Breast epithelium (tissue), 3 donors: ENCODE data around the gene SGCB.

Experiments
- POLR2A ChIP-seq: fragments of 450-650 bp; IDR thresholded peaks from one replicate; pipeline ENCODE4 v1.6.1; 2016; ENCODE audit warnings: antibody characterized with exemption, mild to moderate bottlenecking, moderate library complexity
- POLR2AphosphoS5 ChIP-seq, 3 donors: sonication (generic); formaldehyde crosslinking; IDR thresholded peaks; one replicate each; pipeline ENCODE4 v1.6.1; 2017; ENCODE audit warnings: antibody characterized with exemption in 3 of 3
- TF ChIP-seq, protein P1 (sequence below), 3 donors: fragments of 450-650 bp; IDR thresholded peaks; one replicate each; pipeline ENCODE4 v1.5.1; 2016 to 2017; ENCODE audit warnings: antibody characterized with exemption in 3 of 3, mild to moderate bottlenecking in 3 of 3, moderate library complexity in 3 of 3

DNA sequence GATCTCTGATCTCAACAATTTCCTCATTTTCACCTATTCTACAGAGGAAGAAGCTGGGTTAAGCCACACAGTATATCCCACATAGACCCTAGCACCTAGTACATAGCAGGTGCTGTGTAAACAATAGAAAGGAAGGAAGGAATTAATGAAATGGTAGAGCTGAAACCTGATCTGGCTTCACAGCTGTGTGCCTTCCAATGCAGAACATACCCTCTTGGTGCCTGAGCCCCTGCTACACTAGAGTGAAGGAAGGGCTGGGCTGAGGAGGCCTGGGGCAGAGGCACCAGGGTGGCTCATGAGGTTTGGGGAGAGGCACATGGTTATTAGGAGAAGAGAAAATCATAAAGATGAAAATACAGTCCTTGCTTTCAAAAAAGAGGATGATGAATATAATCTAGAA lies 39.3 kb downstream of the SGCB start:
- no peak for TF ChIP-seq POLR2AphosphoS5 (IDR thresholded peaks at IDR 0.05)
- TF ChIP-seq, protein P1, sequence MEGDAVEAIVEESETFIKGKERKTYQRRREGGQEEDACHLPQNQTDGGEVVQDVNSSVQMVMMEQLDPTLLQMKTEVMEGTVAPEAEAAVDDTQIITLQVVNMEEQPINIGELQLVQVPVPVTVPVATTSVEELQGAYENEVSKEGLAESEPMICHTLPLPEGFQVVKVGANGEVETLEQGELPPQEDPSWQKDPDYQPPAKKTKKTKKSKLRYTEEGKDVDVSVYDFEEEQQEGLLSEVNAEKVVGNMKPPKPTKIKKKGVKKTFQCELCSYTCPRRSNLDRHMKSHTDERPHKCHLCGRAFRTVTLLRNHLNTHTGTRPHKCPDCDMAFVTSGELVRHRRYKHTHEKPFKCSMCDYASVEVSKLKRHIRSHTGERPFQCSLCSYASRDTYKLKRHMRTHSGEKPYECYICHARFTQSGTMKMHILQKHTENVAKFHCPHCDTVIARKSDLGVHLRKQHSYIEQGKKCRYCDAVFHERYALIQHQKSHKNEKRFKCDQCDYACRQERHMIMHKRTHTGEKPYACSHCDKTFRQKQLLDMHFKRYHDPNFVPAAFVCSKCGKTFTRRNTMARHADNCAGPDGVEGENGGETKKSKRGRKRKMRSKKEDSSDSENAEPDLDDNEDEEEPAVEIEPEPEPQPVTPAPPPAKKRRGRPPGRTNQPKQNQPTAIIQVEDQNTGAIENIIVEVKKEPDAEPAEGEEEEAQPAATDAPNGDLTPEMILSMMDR (IDR thresholded peaks at IDR 0.05): no peak
- no peak for TF ChIP-seq POLR2A
